Smooth muscle cell (in vitro differentiated cells): ENCODE results near the gene SLC6A12. TPM values are rescaled to one million over a fixed set of nuclear protein-coding genes. Genes with fewer than 3 reads are reported as not detected.

Experiments used
- DNase-seq: peaks from one replicate; lab custom pipeline; 2025; ENCODE audit not compliant: unreplicated experiment; lab: John Stamatoyannopoulos, UW
- H2AFZ ChIP-seq: fragments of 200-600 bp; sonication (generic); 2 replicates; pipeline ENCODE4 v1.6.0; 2016; ENCODE audit warnings: antibody characterized with exemption, low read depth, mild to moderate bottlenecking
- H3F3A ChIP-seq: fragments of 200-600 bp; sonication (generic); 2 replicates; pipeline ENCODE4 v1.6.0; 2017; ENCODE audit warnings: antibody characterized with exemption, low read depth
- H3K27ac ChIP-seq: fragments of 200-600 bp; sonication (generic); 2 replicates; pipeline ENCODE4 v1.5.1; 2016; ENCODE audit warnings: low read depth, mild to moderate bottlenecking
- H3K27me3 ChIP-seq: fragments of 200-600 bp; sonication (generic); 2 replicates; pipeline ENCODE4 v1.6.1; 2016; ENCODE audit warnings: low read depth, mild to moderate bottlenecking
- H3K36me3 ChIP-seq: fragments of 200-600 bp; sonication (generic); 2 replicates; pipeline ENCODE4 v1.5.1; 2016; ENCODE audit warnings: low read depth
- H3K4me1 ChIP-seq: fragments of 200-600 bp; sonication (generic); 2 replicates; pipeline ENCODE4 v1.5.1; 2016; ENCODE audit warnings: low read depth
- H3K4me2 ChIP-seq: fragments of 200-600 bp; sonication (generic); 2 replicates; pipeline ENCODE4 v1.6.0; 2016; ENCODE audit warnings: mild to moderate bottlenecking
- H3K4me3 ChIP-seq: fragments of 200-600 bp; sonication (generic); 2 replicates; pipeline ENCODE4 v1.5.1; 2016; ENCODE audit warnings: mild to moderate bottlenecking
- H3K79me2 ChIP-seq: fragments of 200-600 bp; sonication (generic); 2 replicates; pipeline ENCODE4 v1.6.0; 2016; ENCODE audit warnings: low read depth, mild to moderate bottlenecking
- H3K9ac ChIP-seq: fragments of 200-600 bp; sonication (generic); 2 replicates; pipeline ENCODE4 v1.6.0; 2016; ENCODE audit warnings: low read depth
- H3K9me3 ChIP-seq: fragments of 200-600 bp; sonication (generic); replicated peaks from 2 replicates; pipeline ENCODE4 v1.5.1; 2016; ENCODE audit warnings: low read depth
- H4K20me1 ChIP-seq: fragments of 200-600 bp; sonication (generic); 2 replicates; pipeline ENCODE4 v1.6.0; 2016; ENCODE audit warnings: low read depth
- WGBS: methylation state at CpG from one replicate; pipeline ENCODE4 v1.1.7; 2016; ENCODE audit warnings: low lambda C conversion rate; 5-methylcytosine and 5-hydroxymethylcytosine counted together
- polyA plus RNA-seq: library from polyadenylated mRNA; unstranded; fragments of >200 nt; fragmentation: Nextera tagmentation; extraction: Ambion mirVana; gene quantifications from 2 replicates; pipeline ENCODE4 v1.2.1, GENCODE V29; 2016
- total RNA-seq: library from RNA; depleted of rRNA; stranded (reverse); fragments of >200 nt; gene quantifications from 2 replicates; pipeline ENCODE4 v1.2.3, GENCODE V29; 2014
- TF ChIP-seq, protein P1 (sequence below): fragments of 200-600 bp; sonication (generic); IDR thresholded peaks from 2 replicates; pipeline ENCODE4 v1.5.1; 2017; ENCODE audit warnings: borderline replicate concordance, mild to moderate bottlenecking, antibody characterized with exemption; ENCODE audit not compliant: insufficient read depth, poor library complexity, severe bottlenecking

Gene SLC6A12
- total and polyA plus RNA-seq, 2 experiments from 2014 or later = 0.22 TPM; not detected in 1

DNA sequence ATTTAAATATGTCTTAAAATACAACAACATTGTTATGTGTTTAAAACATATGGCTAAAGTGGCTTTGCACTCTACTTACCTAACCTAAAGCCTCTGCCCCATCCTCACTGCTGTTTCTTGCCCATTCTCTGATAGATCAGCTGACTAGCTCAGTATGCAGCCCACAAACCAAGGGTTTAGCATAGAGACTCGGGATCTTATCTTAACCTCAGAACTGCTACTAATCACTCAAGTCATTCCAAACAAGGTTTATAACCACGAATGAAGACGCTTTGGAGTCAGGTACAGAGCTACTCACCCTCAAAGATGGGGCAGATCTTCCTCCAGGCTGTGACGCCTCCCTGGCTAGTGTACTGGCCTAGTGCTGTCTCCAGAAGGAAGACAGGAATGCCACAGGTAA is 29.4 kb upstream of the SLC6A12 start:
- no peak overlapping the region for H2AFZ ChIP-seq
- H3K9me3 ChIP-seq = peaks cover 5% of the 10 kb centered on the region
- H3K36me3 ChIP-seq = no peaks in the 10 kb centered on the region
- 59% methylated on average over 4 of the region's 4 CpGs for WGBS
- H3K4me2 ChIP-seq = no peak overlapping the region
- H3K9ac ChIP-seq = no peak overlapping the region
- no peaks in the 10 kb centered on the region for H3K27me3 ChIP-seq
- no peaks in the 10 kb centered on the region for H3K4me1 ChIP-seq
- H3K79me2 ChIP-seq = no peaks in the 10 kb centered on the region
- H3K27ac ChIP-seq = no peak overlapping the region
- no peak overlapping the region for H3K4me3 ChIP-seq
- H4K20me1 ChIP-seq = no peaks in the 10 kb centered on the region
- no peaks in the 10 kb centered on the region for H3F3A ChIP-seq
- TF ChIP-seq, protein P1, sequence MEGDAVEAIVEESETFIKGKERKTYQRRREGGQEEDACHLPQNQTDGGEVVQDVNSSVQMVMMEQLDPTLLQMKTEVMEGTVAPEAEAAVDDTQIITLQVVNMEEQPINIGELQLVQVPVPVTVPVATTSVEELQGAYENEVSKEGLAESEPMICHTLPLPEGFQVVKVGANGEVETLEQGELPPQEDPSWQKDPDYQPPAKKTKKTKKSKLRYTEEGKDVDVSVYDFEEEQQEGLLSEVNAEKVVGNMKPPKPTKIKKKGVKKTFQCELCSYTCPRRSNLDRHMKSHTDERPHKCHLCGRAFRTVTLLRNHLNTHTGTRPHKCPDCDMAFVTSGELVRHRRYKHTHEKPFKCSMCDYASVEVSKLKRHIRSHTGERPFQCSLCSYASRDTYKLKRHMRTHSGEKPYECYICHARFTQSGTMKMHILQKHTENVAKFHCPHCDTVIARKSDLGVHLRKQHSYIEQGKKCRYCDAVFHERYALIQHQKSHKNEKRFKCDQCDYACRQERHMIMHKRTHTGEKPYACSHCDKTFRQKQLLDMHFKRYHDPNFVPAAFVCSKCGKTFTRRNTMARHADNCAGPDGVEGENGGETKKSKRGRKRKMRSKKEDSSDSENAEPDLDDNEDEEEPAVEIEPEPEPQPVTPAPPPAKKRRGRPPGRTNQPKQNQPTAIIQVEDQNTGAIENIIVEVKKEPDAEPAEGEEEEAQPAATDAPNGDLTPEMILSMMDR = no peak
- no peak for DNase-seq

DNA sequence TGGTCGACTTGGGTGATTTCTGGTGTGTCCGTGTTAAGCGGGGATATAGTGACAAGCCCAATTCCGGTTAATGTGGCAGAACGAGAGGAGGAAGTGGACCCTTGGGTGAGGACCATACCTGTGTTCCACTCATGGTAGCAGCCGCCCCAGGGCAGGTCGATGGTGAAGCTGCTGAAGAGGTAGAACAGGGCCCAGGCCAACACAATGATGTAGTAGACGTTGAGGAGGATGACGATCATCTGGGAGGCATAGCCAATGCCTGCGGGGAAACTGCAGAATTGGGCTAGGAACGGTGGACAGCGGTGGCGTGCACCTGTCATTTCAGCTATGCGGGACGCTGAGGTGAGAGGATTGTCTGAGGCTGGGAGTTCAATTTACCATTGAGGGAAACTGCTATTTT is 28.5 kb upstream of the SLC6A12 start:
- H3K27me3 ChIP-seq = no peaks in the 10 kb centered on the region

DNA sequence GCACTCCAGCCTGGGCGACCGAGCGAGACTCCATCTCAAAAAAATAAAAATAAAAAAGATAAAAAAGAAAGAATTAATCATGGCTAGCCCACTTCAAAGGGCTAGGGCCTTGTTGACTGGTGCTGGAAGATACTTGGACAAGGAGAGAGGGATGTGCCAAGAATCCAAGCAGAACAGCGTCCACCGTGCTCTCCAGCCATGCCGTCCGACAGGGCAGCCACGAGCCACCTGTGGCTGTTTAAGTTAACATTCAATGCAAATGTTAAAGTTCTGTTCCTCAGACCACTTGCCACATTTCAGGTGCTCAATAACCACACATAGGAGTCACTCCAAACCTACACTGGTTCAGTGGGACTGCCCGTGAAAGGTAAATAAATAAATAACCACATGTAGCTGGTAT is 27.3 kb upstream of the SLC6A12 start:
- Histone ChIP-seq H3K27ac (no peak overlapping the region), H3K9ac (no peak overlapping the region), H3K4me1 (no peaks in the 10 kb centered on the region), H2AFZ (no peak overlapping the region), H3K27me3 (no peaks in the 10 kb centered on the region), H3K4me2 (no peak overlapping the region), H3F3A (no peaks in the 10 kb centered on the region), H3K79me2 (no peaks in the 10 kb centered on the region), H3K4me3 (no peak overlapping the region), H3K9me3 (no peaks in the 10 kb centered on the region), H4K20me1 (no peaks in the 10 kb centered on the region), H3K36me3 (no peaks in the 10 kb centered on the region)
- DNase-seq = no peak
- TF ChIP-seq, protein P1 = no peak
- WGBS = 95% methylated on average over 9 of the region's 9 CpGs

More for the DNA sequence above, 28.5 kb upstream of the SLC6A12 start:
- peaks cover 5% of the 10 kb centered on the region for H3K9me3 ChIP-seq
- no peak overlapping the region for H3K9ac ChIP-seq
- TF ChIP-seq, protein P1 = no peak
- H3K79me2 ChIP-seq = no peaks in the 10 kb centered on the region
- H3F3A ChIP-seq = no peaks in the 10 kb centered on the region
- H3K27ac ChIP-seq = no peak overlapping the region
- no peak overlapping the region for H2AFZ ChIP-seq
- DNase-seq = no peak
- H3K4me3 ChIP-seq = no peak overlapping the region
- H3K36me3 ChIP-seq = no peaks in the 10 kb centered on the region
- 95% methylated on average over 15 of the region's 15 CpGs for WGBS
- H3K4me1 ChIP-seq = no peaks in the 10 kb centered on the region
- no peaks in the 10 kb centered on the region for H4K20me1 ChIP-seq
- H3K4me2 ChIP-seq = no peak overlapping the region

DNA sequence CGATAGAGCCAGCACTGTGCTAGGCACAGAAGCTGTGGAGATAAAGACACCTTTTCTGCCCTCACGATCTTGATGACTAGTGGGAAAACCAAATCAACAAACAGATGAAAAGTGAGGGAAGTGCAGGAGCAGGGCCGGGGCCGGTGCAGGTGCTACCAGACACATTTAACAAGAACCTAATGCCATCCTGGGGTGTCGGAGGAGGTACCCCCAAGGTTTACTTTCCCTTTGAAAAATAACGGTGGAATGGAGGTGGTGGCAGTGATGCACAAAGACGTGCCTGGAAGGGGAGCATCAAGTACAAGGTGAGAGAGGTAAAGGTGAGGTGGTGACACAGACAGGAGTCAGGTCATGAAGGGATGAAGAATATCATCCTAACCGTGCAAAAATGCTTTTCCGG is 26.6 kb upstream of the SLC6A12 start:
- H3K27me3 ChIP-seq = no peaks in the 10 kb centered on the region
- no peaks in the 10 kb centered on the region for H4K20me1 ChIP-seq
- H3K9ac ChIP-seq = no peak overlapping the region
- no peaks in the 10 kb centered on the region for H3K36me3 ChIP-seq
- TF ChIP-seq, protein P1 = no peak
- H3K4me1 ChIP-seq = no peaks in the 10 kb centered on the region
- no peak overlapping the region for H3K27ac ChIP-seq
- no peak for DNase-seq
- H3K4me2 ChIP-seq = no peak overlapping the region
- no peaks in the 10 kb centered on the region for H3K79me2 ChIP-seq
- no peaks in the 10 kb centered on the region for H3F3A ChIP-seq
- no peaks in the 10 kb centered on the region for H3K9me3 ChIP-seq
- no peak overlapping the region for H3K4me3 ChIP-seq
- H2AFZ ChIP-seq = no peak overlapping the region
- 93% methylated on average over 9 of the region's 9 CpGs for WGBS
